Omental fat pad (tissue), 4 donors: ENCODE measurements around the gene FXYD2. TPM values are rescaled to one million over a fixed set of nuclear protein-coding genes. Genes with fewer than 3 reads are reported as not detected.
A peak's percentile ranks its signal among the peaks of the same experiment; 100 is the strongest.

Source experiments
- ATAC-seq: fragments of 150-250 bp; one replicate; pipeline ENCODE4 v1.9.1; 2016; ENCODE audit warnings: mild to moderate bottlenecking, moderate library complexity; ENCODE audit not compliant: low FRiP score
- DNase-seq: peaks from one replicate; pipeline ENCODE4 v3.0.0-alpha.2; 2019; ENCODE audit warnings: low spot score
- CTCF ChIP-seq, 3 donors: fragments of 450-650 bp; IDR thresholded peaks; one replicate each; pipeline ENCODE4 v1.5.1; 2016 to 2017; ENCODE audit warnings: antibody characterized with exemption in 3 of 3, mild to moderate bottlenecking in 3 of 3, moderate library complexity in 2 of 3
- total RNA-seq, 4 donors: library from RNA; depleted of rRNA; stranded (reverse); fragments of >200 nt; gene quantifications; one replicate each; pipeline ENCODE4 v1.1.0, GENCODE V29; 2016

The FXYD2 gene
- total RNA-seq, 4 donors from 2014 or later, result 1.1 to 4.3 (median 2.0) TPM

GRCh38 chr11:117839380-117839881 is 14.9 kb upstream of the FXYD2 start:
- TF ChIP-seq CTCF (IDR thresholded peaks at IDR 0.05), result no peak
- ATAC-seq (no peak), DNase-seq (no peak)

- DNase-seq, result no peak
- no peak for ATAC-seq
- TF ChIP-seq CTCF (IDR thresholded peaks at IDR 0.05), result no peak
These were observed 14.4 kb upstream of the FXYD2 start for GRCh38 chr11:117838901-117839300.

- no peak for ATAC-seq
- DNase-seq, result no peak
- no peak for TF ChIP-seq CTCF (IDR thresholded peaks at IDR 0.05)
These were observed 13.2 kb upstream of the FXYD2 start for GRCh38 chr11:117837791-117838190.

- ATAC-seq, result peak; percentile 9
- DNase-seq, result no peak
- TF ChIP-seq CTCF (IDR thresholded peaks at IDR 0.05), result no peak
These were observed 12.7 kb upstream of the FXYD2 start for GRCh38 chr11:117837070-117837776.

GRCh38 chr11:117836077-117836960 is 11.8 kb upstream of the FXYD2 start:
- TF ChIP-seq CTCF (IDR thresholded peaks at IDR 0.05), result no peak
- no peak for ATAC-seq
- DNase-seq, result no peak

- TF ChIP-seq CTCF (IDR thresholded peaks at IDR 0.05), result no peak
- DNase-seq (no peak), ATAC-seq (no peak)
These were observed 11.0 kb upstream of the FXYD2 start for GRCh38 chr11:117835576-117835975.
